ENCODE measurements around the gene PRPF19.

Gene PRPF19

DNA sequence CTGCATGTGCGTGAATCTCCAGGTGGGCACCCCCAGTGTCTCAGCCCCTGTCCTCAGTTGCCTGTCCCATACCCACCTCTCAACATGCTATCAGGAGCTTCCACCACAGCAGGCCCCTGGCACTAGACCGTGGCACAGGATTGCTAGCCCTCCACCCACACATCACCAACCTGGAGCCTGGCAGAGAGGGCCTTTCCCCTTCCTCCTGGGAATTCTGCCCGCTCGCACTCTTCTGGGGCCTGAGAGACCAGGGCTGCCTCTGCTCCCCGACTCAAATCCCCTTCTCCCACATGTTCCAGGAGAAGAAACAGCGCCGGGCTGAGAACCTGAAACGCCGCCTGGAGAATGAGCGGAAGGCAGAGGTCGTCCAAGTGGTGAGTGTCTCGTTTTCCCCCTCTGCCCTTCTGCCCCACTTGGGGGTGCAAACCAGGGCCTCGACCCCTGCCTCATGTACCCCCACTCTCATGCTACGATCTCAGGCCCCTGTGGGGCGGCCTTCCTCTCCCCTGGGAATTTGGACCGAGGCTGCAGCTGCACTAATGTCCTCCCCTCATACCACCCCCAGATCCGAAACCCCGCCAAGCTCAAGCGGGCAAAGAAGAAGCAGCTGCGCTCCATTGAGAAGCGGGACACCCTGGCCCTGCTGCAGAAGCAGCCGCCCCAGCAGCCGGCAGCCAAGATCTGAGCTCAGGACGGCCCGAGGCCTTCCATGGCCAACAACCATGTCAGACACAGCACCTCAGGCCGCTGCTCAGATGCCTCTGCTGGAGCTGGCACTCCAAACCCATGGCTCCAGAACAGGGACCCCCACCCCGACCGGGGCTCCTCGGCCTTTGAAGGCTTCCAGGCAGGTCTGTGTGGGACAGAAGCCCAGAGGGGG, 56.5 kb downstream of the PRPF19 start:
- no peak for DNase-seq
- H3K4me3 ChIP-seq (ENCODE audit: low read depth, low read length), result no peak overlapping the region
- H3K36me3 ChIP-seq, result peaks cover 11% of the 10 kb centered on the region
- H3K9me3 ChIP-seq (ENCODE audit: severe bottlenecking), result no peaks in the 10 kb centered on the region
- H3K27me3 ChIP-seq (ENCODE audit: insufficient read depth, low read depth, severe bottlenecking), result no peaks in the 10 kb centered on the region
- no peak overlapping the region for H3K27ac ChIP-seq
- no peak for TF ChIP-seq CTCF (IDR thresholded peaks at IDR 0.05; ENCODE audit: low read depth, low read length)

- peak overlapping the region; percentile 63 for H3K27ac ChIP-seq
- no peaks in the 10 kb centered on the region for H3K9me3 ChIP-seq (ENCODE audit: severe bottlenecking)
- no peaks in the 10 kb centered on the region for H3K27me3 ChIP-seq (ENCODE audit: insufficient read depth, low read depth, severe bottlenecking)
- peak; percentile 59 for DNase-seq
- peaks cover 15% of the 10 kb centered on the region for H3K36me3 ChIP-seq
- no peak for TF ChIP-seq CTCF (IDR thresholded peaks at IDR 0.05; ENCODE audit: low read depth, low read length)
- H3K4me3 ChIP-seq (ENCODE audit: low read depth, low read length), result no peak overlapping the region
Observed at GRCh38 chr11:60848714-60849151, 57.7 kb downstream of the PRPF19 start.

- peaks cover 15% of the 10 kb centered on the region for H3K36me3 ChIP-seq
- H3K27ac ChIP-seq, result no peak overlapping the region
- no peak for DNase-seq
- no peaks in the 10 kb centered on the region for H3K9me3 ChIP-seq (ENCODE audit: severe bottlenecking)
- no peak for TF ChIP-seq CTCF (IDR thresholded peaks at IDR 0.05; ENCODE audit: low read depth, low read length)
- H3K27me3 ChIP-seq (ENCODE audit: insufficient read depth, low read depth, severe bottlenecking), result no peaks in the 10 kb centered on the region
- H3K4me3 ChIP-seq (ENCODE audit: low read depth, low read length), result no peak overlapping the region
Observed at GRCh38 chr11:60847896-60848295, 58.5 kb downstream of the PRPF19 start.

DNA sequence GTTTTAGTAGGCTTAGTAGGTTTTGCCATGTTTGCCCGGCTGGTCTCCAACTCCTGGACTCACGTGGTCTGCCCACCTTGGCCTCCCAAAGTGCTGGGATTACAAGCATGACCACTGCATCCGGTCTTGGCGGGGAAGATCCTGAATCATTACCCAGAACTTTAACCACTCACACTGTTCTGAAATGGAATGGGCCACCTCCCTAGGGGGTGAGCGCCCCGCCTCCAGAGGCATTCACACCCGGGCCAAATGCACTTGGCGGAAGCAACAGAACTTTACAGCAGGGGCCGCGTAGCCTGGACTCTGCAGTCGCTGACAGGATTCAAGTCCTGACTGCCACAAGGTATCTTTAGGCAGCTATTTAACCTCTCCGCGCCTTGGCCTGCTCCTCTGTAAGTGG, 59.1 kb downstream of the PRPF19 start:
- DNase-seq, result no peak
- peaks cover 15% of the 10 kb centered on the region for H3K36me3 ChIP-seq
- H3K27me3 ChIP-seq (ENCODE audit: insufficient read depth, low read depth, severe bottlenecking), result no peaks in the 10 kb centered on the region
- H3K4me3 ChIP-seq (ENCODE audit: low read depth, low read length), result no peak overlapping the region
- no peak for TF ChIP-seq CTCF (IDR thresholded peaks at IDR 0.05; ENCODE audit: low read depth, low read length)
- H3K27ac ChIP-seq, result no peak overlapping the region
- H3K9me3 ChIP-seq (ENCODE audit: severe bottlenecking), result no peaks in the 10 kb centered on the region

- no peak for TF ChIP-seq CTCF (IDR thresholded peaks at IDR 0.05; ENCODE audit: low read depth, low read length)
- no peaks in the 10 kb centered on the region for H3K27me3 ChIP-seq (ENCODE audit: insufficient read depth, low read depth, severe bottlenecking)
- H3K4me3 ChIP-seq (ENCODE audit: low read depth, low read length), result no peak overlapping the region
- no peak overlapping the region for H3K27ac ChIP-seq
- no peaks in the 10 kb centered on the region for H3K9me3 ChIP-seq (ENCODE audit: severe bottlenecking)
- peaks cover 8% of the 10 kb centered on the region for H3K36me3 ChIP-seq
- no peak for DNase-seq
Observed at GRCh38 chr11:60845338-60845737, 61.0 kb downstream of the PRPF19 start.

- no peak for TF ChIP-seq CTCF (IDR thresholded peaks at IDR 0.05; ENCODE audit: low read depth, low read length)
- H3K36me3 ChIP-seq, result peaks cover 8% of the 10 kb centered on the region
- H3K27me3 ChIP-seq (ENCODE audit: insufficient read depth, low read depth, severe bottlenecking), result no peaks in the 10 kb centered on the region
- no peak overlapping the region for H3K27ac ChIP-seq
- DNase-seq, result no peak
- no peak overlapping the region for H3K4me3 ChIP-seq (ENCODE audit: low read depth, low read length)
- H3K9me3 ChIP-seq (ENCODE audit: severe bottlenecking), result no peaks in the 10 kb centered on the region
Observed at GRCh38 chr11:60844870-60845221, 61.5 kb downstream of the PRPF19 start.
